NT2/D1 (cell line): ENCODE results near the gene RIPOR2.

Experiments used
- YY1 ChIP-seq: IDR thresholded peaks from 2 replicates; pipeline ENCODE4 v1.6.1; 2011; ENCODE audit not compliant: insufficient read length, insufficient read depth
- ZNF274 ChIP-seq: IDR thresholded peaks from 2 replicates; pipeline ENCODE4 v1.6.1; 2011; ENCODE audit warnings: mild to moderate bottlenecking, low read depth, low read length

GRCh38 chr6:24979176-24979575, 43.4 kb upstream of the RIPOR2 start:
- TF ChIP-seq ZNF274 (no peak), YY1 (no peak)
